GOT3 (cell line): ENCODE data around the gene KCTD1.

ENCODE experiments used
- DNase-seq: peaks from one replicate; lab custom pipeline; 2025; ENCODE audit warnings: mixed read lengths; lab: John Stamatoyannopoulos, UW

Gene KCTD1

GRCh38 chr18:26425148-26425531, 123.2 kb downstream of the KCTD1 start:
- DNase-seq: no peak

- DNase-seq: no peak
Measured at GRCh38 chr18:26424428-26425147, 123.8 kb downstream of the KCTD1 start.

- DNase-seq: no peak
Measured at GRCh38 chr18:26422472-26423162, 125.7 kb downstream of the KCTD1 start.

GRCh38 chr18:26421931-26422330, 126.4 kb downstream of the KCTD1 start:
- DNase-seq: no peak

- no peak for DNase-seq
Measured at GRCh38 chr18:26421503-26421902, 126.8 kb downstream of the KCTD1 start.

- no peak for DNase-seq
Measured at GRCh38 chr18:26419746-26420145, 128.6 kb downstream of the KCTD1 start.

GRCh38 chr18:26418225-26418624, 130.1 kb downstream of the KCTD1 start:
- no peak for DNase-seq

- no peak for DNase-seq
Measured at GRCh38 chr18:26417190-26417589, 131.2 kb downstream of the KCTD1 start.

- no peak for DNase-seq
Measured at GRCh38 chr18:26416652-26417150, 131.7 kb downstream of the KCTD1 start.

GRCh38 chr18:26415631-26416030, 132.7 kb downstream of the KCTD1 start:
- DNase-seq: no peak

GRCh38 chr18:26414901-26415440, 133.4 kb downstream of the KCTD1 start:
- DNase-seq: no peak

GRCh38 chr18:26409091-26409490, 139.3 kb downstream of the KCTD1 start:
- no peak for DNase-seq

- DNase-seq: no peak
Measured at GRCh38 chr18:26407736-26408601, 140.4 kb downstream of the KCTD1 start.

- no peak for DNase-seq
Measured at GRCh38 chr18:26406854-26407517, 141.4 kb downstream of the KCTD1 start.

GRCh38 chr18:26406324-26406723, 142.0 kb downstream of the KCTD1 start:
- DNase-seq: no peak

- DNase-seq: no peak
Measured at GRCh38 chr18:26405190-26405801, 143.1 kb downstream of the KCTD1 start.
